ENCODE measurements around the gene PPWD1. TPM values are rescaled to one million over a fixed set of nuclear protein-coding genes. Genes with fewer than 3 reads are reported as not detected.
"Not testable (repeated sequence)": the region's sequence is repeated elsewhere in the genome, so short reads cannot be mapped to it uniquely, and the experiment has no call there.

The PPWD1 gene
- total RNA-seq, 1 experiment from 2014 or later: 38.4 TPM

DNA sequence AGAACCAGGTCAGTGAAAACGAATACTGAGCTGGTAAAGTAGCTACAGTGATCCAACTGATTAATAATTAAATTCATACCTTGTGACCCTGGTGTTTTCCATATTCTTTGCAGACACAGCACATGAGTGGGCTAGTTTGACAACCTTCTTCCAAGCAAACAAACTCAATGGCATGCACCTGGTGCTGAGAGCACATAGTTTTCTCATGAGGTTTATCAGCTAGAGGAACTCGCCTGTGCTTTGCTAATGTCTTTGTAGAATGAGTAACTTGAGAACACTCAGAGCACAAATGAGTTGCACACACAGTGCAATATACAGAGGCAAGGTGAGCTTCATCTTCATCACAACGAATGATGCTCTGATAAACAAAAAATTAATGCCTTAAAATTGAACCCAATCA lies 48.4 kb downstream of the PPWD1 start:
- DNase-seq (ENCODE audit: low read depth, low spot score): no peak
- in situ Hi-C loops (cut with HindIII; ENCODE audit: low pct_unique_long_range_greater_than_20kb, low sequenced_read_pairs): no loop called here

DNA sequence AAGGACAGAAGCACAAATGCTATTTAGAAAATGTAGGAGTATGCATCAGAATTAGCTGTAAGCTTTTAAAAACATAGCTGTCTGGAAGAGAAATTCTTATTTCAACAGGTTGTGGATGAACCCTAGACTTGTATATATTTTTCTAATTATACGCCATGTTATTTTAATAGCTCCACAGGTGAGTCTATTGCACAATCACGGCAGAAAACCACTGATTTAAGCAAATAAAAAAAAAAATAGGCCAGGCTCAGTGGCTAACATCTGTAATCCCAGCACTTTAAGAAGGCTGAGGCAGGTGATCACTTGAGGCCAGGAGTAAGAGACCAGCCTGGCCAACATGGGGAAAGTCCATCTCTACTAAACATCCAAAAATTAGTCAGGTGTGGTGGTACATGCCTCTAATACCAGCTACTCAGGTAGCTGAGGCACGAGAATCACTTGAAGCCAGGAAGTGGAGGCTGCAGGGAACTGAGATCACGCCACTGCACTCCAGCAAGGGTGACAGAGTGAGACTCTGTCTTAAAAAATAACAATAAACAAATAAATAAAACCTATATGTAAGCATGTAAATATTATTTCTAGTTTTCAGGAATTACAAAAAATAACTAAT lies 49.3 kb downstream of the PPWD1 start:
- in situ Hi-C loops (cut with HindIII; ENCODE audit: low pct_unique_long_range_greater_than_20kb, low sequenced_read_pairs): no loop called here
- DNase-seq (ENCODE audit: low read depth, low spot score): no peak

DNA sequence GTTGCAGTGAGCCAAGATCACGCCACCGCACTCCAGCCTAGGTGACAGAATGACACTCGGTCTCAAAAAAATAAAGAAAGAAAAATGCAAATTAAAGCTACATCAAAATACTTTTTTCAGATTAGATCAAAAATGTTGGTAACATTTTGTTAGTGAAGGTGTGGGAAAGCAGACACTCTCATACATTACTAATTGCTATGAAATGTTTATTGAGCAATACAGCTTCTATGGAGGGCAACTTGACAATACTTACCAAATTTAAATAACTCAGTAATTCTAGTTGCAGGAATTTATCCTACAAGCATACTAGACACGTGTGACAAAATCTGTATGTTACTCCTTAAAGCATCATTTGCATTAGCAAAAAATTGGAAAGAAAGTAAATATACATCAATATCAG lies 56.9 kb downstream of the PPWD1 start:
- no peak for DNase-seq (ENCODE audit: low read depth, low spot score)
- in situ Hi-C loops (cut with HindIII; ENCODE audit: low pct_unique_long_range_greater_than_20kb, low sequenced_read_pairs): no loop called here

DNA sequence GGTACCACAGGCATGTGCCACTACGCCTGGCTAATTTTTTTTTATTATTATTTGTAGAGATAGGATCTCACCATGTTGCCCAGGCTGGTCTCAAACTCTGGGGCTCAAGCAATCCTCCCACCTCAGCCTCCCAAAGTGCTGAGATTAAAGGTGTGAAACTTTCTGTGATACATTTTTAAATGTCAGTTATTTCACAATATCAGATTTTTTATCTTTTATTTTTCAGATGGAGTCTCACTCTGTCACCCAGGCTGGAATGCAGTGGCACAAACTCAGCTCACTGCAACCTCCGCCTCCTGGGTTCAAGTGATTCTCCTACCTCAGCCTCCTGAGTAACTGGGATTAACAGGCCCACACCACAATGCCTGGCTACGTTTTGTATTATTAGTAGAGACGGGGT lies 58.9 kb downstream of the PPWD1 start:
- in situ Hi-C loops (cut with HindIII; ENCODE audit: low pct_unique_long_range_greater_than_20kb, low sequenced_read_pairs); DNase-seq (ENCODE audit: low read depth, low spot score): not testable (repeated sequence)

DNA sequence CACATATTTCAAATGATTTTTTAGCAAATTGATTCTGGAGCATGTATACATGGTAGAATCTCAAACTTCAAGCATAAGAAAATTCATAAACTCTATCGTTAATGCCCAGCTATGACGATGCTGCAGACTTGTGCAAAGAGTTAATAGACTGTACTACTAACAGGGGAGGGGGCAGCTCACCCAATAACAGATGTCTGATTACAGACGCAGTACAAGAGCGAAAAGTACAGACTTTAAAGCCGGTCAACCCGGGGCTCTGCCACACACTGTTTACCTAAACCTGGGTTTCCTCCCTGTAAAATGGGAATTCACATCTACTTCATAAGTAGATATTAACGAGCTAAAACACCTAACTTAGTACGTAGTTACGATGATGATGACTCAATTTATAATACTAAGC lies 60.4 kb downstream of the PPWD1 start:
- in situ Hi-C loops (cut with HindIII; ENCODE audit: low pct_unique_long_range_greater_than_20kb, low sequenced_read_pairs): no loop called here
- DNase-seq (ENCODE audit: low read depth, low spot score): no peak

DNA sequence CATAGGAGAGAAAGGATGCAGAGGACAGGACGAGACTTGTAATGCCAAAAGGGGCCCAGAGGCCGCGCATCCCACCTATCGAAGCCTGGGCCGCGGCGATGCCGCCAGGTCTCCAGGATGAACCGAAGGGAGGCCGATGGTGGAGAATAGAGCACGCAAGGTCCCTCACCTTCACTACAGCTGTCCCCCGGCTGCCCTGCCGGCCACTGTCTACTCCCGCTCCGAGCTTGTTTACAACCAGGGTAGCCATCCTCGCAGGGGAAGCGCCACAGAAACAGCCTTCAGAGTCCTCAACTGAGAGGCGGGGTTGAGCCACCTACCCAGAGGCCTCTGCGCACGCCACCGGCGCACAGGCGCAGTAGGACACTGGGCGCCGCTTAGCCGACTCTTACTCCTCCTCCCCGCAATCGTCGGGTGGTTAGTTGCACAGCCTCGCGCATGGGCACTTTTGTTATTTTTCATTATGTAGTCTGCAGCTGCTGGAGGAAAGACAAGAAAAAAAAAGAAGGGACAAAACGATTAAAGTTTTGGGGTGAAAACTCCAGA lies 61.0 kb downstream of the PPWD1 start, which contains the start of gene TRIM23:
Gene TRIM23 (minus strand): TSS at position 309 of the 546 bp plus-strand sequence. CDS start 59 bp downstream, at position 250.
- in situ Hi-C loops (cut with HindIII; ENCODE audit: low pct_unique_long_range_greater_than_20kb, low sequenced_read_pairs): no loop called here

DNA sequence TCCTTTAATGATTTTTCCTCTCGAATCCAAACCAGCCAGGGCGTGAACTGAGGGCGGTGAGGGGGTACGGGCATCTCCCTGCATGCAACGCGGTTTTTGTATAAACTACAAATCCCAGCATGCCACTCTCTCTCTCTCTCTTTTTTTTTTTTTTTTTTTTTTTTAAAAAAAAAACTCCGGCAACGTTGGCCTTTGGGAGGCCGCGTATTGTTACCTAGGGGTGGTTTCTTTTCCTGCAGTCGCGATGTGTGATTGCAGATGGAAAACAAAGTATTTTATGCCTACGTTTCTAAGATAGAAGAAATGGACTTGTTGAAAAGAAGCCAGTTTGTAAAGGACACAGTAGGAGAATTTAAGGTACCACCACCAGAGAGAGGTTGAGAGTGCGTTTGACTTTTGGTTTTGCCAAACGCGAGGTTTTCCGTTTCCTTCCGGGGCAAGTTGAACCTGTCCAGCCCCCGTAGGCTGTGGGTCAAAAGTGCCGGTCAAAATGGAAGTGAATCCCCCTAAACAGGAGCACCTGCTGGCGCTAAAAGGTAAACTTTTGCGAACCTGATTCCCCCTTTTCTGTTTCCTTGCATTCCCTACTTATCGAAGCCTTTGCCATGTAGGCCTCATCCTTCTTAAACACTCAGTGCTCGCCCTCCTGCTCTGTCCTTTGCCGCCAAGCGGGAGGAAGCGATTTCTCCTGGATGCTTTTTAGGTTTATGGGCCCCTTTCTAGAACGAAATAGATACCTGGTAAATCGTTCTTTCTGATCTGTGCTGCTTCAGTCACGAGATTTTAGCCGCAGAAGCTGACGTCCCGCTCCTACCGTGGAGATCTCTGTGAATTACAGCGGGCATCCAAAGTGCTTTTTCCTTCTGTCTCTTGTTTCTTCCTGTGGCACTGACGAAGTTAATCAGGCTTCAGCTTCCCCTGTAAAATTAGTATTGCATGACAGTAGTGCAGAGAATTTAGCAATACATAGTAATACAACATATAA lies 61.8 kb downstream of the PPWD1 start, which contains the start of the genes SHLD3 and TRAPPC13:
Gene SHLD3 (plus strand): TSS at position 457 of the 985 bp plus-strand sequence. CDS start 4,561 bp downstream, outside the sequence.
Gene TRAPPC13 (plus strand): TSS at position 457 of the 985 bp plus-strand sequence. CDS start 34 bp downstream, at position 491.
- peak; percentile 91 for DNase-seq (ENCODE audit: low read depth, low spot score)
- in situ Hi-C loops (cut with HindIII; ENCODE audit: low pct_unique_long_range_greater_than_20kb, low sequenced_read_pairs): no loop called here

More for the DNA sequence above, 61.0 kb downstream of the PPWD1 start, which contains the start of gene TRIM23:
- peak; percentile 91 for DNase-seq (ENCODE audit: low read depth, low spot score)

DNA sequence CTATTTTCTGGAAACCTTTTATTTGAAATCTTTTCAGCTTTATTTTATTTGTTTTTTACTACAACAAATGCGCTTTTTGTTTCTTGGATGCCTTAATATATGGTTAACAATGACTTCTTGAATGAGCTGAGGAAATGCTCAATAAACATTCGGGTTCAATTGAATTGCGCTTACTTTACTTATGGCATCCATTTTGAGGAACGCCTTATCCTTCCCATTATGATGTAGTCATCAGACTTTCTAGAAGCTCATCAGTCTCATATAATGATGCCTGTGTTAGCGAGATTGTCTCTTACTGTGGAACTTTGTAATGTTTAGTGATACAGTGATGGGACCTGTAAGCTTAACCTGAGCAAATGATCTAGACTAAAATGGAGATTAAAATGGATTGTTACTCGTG lies 62.6 kb downstream of the PPWD1 start:
- in situ Hi-C loops (cut with HindIII; ENCODE audit: low pct_unique_long_range_greater_than_20kb, low sequenced_read_pairs): no loop called here

DNA sequence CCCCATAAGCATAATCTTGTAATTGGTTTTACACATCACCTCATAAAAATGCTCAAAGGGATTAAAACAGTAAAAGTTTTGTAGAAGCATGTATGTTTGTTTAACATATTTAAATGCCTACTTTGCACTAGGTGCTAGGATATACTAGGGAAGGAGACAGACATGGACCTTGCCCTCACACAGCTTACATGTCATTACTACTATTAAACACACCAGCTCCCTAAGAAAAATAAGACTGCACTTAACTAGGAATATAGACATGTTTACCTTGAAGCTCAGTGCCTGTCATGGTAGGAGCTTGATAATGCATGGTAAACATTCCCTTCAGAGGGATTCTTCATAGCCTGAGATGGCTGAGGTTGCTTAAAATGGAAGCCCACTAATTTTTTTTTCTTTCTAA lies 67.9 kb downstream of the PPWD1 start:
- no peak for DNase-seq (ENCODE audit: low read depth, low spot score)
- in situ Hi-C loops (cut with HindIII; ENCODE audit: low pct_unique_long_range_greater_than_20kb, low sequenced_read_pairs): no loop called here

More for the DNA sequence above, 62.6 kb downstream of the PPWD1 start:
- DNase-seq (ENCODE audit: low read depth, low spot score): peak; percentile 30

Small RNA genes within 50 kb of the gene (small RNA-seq; reads per million reads assigned to genes)
- gene RNU6-540P: 0 reads per million in 2 experiments

Other genes with a start within 250 kb of the PPWD1 start
- gene ADAMTS6, start 81.4 kb upstream of the PPWD1 start, total RNA-seq (2014; rRNA removed; shearing (Covaris generic)): 4.3 and 4.5 TPM in 2 replicates
- gene CENPK, start 128 bp upstream of the PPWD1 start, total RNA-seq (2014; rRNA removed; shearing (Covaris generic)): 25.5 and 28.2 TPM in 2 replicates
- 16.5 and 19.7 TPM in 2 replicates for gene TRIM23, start 61.0 kb downstream of the PPWD1 start, total RNA-seq (2014; rRNA removed; shearing (Covaris generic))
- gene SHLD3, start 61.7 kb downstream of the PPWD1 start, total RNA-seq (2014; rRNA removed; shearing (Covaris generic)): 5.3 TPM in 2 replicates
- gene TRAPPC13, start 61.7 kb downstream of the PPWD1 start, total RNA-seq (2014; rRNA removed; shearing (Covaris generic)): 31.6 and 33.9 TPM in 2 replicates
- 11.1 and 12.0 TPM in 2 replicates for gene SGTB, start 158.8 kb downstream of the PPWD1 start, total RNA-seq (2014; rRNA removed; shearing (Covaris generic))
- 31.0 and 31.4 TPM in 2 replicates for gene NLN, start 158.9 kb downstream of the PPWD1 start, total RNA-seq (2014; rRNA removed; shearing (Covaris generic))

All from SK-MEL-5 (cell line).